GM21423 (cell line): Measurements from ENCODE around the gene CBARP.

ENCODE experiments used
- ATAC-seq: cut with Tn5 transposase; IDR thresholded peaks from one replicate; pipeline ENCODE4 v1.9.1; 2021; ENCODE audit warnings: mild to moderate bottlenecking, moderate library complexity; ENCODE audit not compliant: unreplicated experiment

CBARP gene

DNA sequence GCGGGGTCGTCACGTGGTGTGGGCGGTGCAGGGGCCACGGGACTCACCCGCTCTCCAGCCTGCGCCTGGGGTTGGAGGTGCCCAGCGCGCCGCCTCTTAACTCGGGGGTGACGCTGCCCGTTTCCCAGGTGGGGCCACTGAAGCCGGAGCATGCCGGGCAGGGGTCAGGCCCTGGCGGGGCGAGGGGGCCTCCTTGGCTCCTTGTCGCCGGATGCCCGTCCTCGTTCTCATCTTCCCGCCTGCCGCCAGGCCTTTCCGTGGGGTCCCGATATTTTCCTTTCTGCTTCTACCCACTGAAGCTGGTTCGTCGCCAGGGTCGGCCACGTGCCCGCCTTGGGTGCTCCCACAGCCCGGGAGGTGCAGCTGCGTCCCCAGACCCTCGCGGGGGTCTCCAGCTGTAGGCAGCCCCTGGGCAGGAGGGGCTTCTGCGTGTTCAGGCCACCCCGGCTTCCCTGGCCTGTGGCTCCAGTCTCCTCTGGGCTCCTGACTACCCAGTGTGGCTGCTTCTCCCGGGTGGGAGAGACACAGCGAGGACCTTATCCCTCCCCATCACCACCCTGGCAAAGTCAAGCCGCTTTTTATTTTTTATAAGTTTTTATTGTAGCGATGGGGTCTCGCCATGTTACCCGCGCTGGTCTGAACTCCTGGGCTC lies 38.3 kb upstream of the CBARP start:
- no peak for ATAC-seq

- peak; percentile 64 for ATAC-seq
Measured at GRCh38 chr19:1275260-1275975, 37.6 kb upstream of the CBARP start, which contains the start of gene FAM174C. Gene FAM174C, plus strand, starts transcription at chr19:1275530. Its CDS starts 20 bp downstream, at chr19:1275550.

DNA sequence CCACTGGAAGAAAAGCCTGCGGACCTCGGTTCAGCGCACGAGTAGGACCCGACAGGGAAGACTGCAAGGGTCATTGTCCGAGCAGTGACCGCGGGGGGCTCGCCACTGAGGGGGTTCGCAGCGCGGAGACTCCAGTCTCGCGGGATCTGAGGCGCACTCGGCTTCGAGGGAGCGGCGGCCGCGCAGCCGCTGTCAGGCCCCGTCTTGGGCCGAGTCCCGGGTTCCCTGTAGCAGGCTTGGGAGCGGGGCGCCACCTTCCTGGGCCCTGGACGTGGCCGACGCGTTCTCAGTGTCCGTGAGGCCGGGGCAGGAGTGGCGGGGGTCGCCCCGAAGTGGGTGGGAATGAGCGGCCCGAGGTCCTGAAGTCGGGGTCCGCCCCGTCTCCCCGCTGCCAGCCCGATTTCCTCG lies 37.1 kb upstream of the CBARP start:
- no peak for ATAC-seq

DNA sequence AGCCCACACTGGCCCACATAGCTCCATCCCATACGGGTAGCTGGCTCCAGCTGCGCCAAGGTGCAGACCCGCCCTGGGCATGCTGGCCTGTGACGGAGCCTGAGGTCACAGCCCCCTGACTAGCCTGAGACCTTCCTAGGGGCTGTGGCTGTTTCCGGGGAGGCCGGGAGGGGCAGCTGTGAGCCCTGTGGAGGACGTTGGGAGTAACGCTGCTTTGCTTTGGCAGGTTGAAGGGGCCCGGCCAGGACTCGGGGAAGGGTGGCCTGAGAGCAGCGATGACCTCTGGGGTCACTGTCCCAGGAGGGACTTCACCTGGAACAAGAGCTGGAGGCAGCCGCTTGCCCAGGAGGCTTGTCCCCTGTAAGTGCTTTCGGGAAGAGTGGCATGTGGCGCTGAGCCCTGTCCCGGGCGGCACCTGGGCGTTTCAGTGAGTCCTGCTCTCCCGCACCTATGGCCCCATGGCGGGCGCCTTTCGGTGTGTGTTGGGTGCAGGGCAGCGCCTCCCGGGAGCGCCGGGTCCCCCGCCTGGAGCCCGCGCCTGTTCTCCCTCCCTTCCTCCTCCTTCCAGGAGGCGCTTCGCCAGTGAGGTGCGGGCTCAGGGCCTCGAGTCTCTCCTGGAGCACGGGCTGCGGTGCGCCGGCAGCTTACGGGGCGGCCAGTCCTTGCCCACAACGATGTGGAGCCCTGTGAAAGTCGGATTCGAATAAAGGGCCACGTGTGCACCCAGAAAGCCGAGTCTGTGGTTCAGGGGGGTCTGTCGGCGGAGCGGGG lies 36.5 kb upstream of the CBARP start:
- no peak for ATAC-seq

- no peak for ATAC-seq
Measured at GRCh38 chr19:1273263-1274041, 35.6 kb upstream of the CBARP start.

GRCh38 chr19:1272423-1273262 lies 34.8 kb upstream of the CBARP start:
- no peak for ATAC-seq

- no peak for ATAC-seq
Measured at GRCh38 chr19:1271528-1272422, 34.0 kb upstream of the CBARP start.

GRCh38 chr19:1270854-1271527 lies 33.2 kb upstream of the CBARP start:
- ATAC-seq = no peak

GRCh38 chr19:1270213-1270853 lies 32.5 kb upstream of the CBARP start:
- no peak for ATAC-seq

- peak; percentile 20 for ATAC-seq
Measured at GRCh38 chr19:1269478-1270212, 31.8 kb upstream of the CBARP start.

DNA sequence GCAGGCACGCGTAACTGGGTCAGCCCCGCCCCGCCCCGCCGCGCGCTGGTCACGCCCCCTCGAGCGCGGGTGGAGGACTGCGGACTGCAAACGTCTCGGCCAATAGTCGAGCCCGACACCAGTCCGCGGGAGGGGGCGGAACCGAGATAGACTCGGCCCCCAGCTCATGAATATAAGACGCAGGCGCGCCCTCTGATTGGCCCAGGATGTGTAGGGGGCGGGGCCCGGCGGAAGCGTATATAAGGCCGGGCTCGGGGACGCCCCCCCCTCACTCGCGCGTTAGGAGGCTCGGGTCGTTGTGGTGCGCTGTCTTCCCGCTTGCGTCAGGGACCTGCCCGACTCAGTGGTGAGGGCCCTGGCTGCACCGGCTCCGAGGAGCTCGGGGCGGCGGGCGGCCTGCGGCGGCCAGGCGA lies 31.3 kb upstream of the CBARP start, which contains the start of gene CIRBP:
TSS of gene CIRBP (plus strand) at position 268 of the 413 bp plus-strand sequence. CDS start 1,602 bp downstream, outside the sequence.
- peak; percentile 48 for ATAC-seq

DNA sequence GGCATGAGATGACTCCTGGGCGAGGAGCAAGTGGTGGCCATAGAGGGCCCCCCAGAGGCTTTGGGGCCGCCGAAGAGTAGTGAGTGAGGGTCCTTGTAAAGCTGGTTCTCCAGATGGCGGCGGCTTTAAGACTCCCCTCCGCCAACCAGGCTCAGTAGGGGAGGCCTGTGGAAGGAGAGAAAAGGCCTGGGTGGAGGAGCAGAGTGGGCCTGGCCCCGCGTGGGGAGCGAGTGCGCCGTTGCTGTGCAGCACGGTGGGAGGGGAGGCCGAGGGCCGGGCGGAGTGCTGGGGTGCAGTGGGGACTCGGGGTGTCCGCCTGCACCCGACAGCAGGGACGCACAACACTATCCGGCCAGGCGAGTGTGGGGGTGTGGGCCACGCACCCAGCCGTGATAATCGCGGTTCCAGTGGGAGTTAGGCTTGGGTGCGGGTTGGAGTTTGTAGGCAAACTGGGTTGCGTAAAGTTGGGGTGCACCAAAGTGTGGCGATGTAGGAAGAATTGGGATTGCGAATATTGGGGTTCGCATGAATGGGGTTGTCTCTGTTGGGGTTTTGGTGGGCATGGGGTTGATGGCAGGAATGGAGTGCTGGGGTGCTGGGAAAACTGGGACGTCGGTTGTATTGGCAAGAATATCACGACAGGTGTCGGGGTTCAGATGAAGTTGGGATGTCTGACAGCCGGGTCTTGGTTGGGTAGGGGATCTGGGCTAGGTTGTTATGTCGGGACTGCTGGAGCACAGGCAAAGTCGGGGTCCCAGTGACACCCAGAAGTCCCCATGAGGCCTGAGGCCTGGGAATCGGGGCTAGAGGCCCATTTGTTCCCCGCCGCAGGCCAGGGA lies 30.6 kb upstream of the CBARP start:
- no peak for ATAC-seq

DNA sequence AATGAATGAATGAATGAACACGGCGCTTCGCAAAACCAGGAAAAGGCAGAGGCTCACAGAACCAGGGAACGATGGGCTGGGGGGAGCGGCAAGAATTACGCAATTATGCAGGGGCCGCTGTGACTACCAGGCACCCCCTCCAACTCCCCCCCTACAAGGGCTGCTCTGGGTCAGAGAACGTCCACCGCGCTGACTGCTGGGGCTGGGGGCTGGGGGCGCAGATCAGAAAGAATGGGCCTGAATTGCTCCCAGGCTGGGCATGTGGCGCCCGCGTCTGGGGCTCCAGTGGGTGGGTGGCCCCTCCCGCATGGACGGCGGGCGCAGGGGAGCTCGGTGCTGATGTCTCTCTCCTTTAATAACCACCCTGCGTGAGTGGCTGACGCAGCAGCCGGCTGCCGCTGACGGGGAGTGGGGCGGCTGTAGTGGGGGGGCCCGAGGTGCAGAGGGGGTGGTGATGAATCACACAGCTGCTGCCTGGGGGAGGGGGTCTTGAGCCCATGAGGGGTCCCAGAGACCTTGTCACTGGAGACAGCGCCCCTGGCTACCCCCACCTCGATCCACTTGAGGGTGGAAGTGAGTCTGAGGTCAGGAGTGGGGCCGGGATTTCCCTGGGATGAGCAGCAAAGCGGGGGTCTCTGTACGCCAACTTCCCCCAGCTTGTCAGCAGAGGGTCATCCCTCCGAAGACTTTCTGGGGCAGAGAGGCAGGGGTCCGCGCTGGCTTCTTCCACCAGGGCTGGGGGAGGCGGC lies 29.8 kb upstream of the CBARP start:
- no peak for ATAC-seq

- ATAC-seq = peak; percentile 11
Measured at GRCh38 chr19:1266916-1267476, 29.2 kb upstream of the CBARP start.
